ENCODE results near the gene SH3PXD2B.

The SH3PXD2B gene

DNA sequence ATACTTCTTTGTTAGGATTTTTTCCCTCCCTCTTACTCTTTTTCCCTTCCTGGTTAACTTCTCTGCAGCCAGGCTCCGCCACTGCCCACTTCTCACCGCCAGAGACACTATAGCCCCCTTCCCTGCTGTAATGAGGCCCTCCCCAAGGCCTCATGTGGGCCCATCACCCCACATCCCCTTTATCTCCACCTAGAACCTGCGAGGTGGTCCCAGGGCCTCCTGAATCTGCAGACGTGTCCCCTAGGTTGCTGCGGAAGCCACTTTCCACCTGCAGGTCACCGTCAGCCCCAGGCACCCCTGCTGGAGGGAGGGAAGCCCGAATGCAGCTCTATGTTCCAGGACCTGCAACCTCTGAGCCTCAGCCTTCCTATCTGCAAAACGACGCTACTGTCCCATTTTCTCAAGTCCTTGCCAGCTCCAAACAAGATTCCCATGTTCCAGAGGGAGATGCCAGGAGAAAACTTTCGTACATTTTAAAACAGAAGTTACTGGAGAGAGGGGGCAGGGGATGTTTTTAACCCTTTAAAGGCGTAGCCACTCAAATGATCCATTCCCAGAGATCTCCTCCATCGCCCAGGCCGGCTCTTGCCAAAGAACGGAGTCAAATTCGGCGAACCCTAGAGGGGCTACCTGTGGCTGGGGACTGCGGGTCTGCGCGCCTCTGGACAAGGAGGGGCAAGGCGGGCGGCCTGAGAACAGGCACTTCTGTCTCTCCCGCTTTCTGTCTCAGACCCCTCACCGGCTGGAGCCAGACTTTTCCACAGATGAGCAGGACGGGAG, 929 bp downstream of the SH3PXD2B start:
- DNase-seq (ENCODE audit: low spot score) = no peak

GRCh38 chr5:172452398-172453205, 1.7 kb downstream of the SH3PXD2B start:
- DNase-seq (ENCODE audit: low spot score) = no peak

DNA sequence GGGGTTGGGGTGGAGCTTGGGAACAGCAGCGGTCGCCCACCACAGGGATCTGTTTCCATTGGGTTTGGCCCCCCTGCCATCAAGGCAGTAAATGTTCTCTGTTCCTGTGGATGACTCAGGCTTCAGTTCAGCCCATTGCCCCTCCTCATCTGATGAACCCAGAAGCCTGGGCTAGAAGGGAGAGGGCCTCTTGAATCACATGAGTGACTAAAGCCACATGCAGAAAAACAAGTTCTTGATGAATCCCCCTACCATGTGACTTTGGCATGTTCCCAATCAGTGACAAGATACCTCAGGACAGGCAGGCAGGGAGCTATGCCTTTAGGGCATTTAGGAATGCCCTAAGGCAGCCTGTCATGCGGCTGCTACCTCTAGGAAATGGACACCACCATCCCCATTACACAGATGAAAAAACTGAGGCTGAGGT, 2.5 kb downstream of the SH3PXD2B start:
- DNase-seq (ENCODE audit: low spot score) = no peak

DNA sequence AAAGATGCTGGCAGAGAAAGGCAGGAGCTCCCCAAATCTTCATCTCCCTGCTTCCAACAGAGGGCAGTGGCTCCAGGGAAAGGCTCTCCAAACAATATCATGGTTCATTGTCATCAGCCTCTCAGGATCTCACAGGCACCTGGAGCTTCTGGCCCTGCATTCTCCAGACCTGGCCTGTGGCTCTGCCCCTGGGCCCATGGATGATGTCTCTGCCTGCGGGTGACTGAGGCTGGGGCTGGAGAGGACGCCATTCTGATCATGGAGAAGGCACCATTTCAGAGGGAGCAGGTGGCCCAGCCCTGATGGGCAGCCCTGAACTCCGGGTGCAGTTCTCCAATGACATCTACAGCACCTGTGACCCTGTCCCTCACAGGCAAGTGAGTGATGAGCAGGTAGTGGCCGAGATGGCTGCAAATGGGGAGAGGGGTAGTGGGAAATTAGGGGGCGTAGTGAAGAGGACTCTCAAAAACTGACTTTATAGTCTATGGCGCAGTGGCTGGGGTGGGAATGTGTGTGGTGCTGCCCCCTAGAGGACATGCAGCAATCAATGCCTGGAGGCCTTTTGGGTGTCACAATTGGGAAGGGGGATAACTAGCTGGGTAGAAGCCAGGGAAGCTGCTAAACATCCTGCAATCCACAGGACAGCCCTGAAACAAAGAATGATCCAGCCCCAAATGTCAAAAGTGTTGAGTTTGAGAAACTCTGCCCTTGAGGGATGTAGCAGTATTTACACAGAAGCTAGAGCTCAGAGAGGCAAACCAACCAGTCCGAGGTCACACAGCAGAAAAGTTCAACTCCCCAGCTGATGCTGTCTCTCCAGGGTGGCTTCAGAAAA, 3.2 kb downstream of the SH3PXD2B start:
- peak; percentile 29 for DNase-seq (ENCODE audit: low spot score)

DNA sequence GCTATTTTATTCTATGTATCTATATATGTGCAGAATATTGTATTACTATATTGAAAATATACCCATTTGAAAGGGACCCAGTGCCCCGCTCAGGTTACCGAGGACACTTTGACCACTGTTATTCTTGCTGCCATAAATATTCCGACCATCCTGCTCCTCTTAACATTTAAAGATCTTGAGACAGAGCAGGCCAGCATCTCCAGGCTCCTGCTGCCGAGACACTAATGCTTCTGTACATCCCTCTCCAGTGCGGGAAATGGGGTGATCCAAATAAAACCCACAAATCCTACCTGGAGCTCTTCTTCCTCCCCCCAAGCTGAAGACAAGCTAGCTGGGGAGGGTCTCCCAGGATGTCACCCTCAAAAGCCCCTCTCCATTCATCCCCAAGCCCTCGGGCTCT, 3.9 kb downstream of the SH3PXD2B start:
- no peak for DNase-seq (ENCODE audit: low spot score)

GRCh38 chr5:172448999-172449398, 5.3 kb downstream of the SH3PXD2B start:
- no peak for DNase-seq (ENCODE audit: low spot score)

DNA sequence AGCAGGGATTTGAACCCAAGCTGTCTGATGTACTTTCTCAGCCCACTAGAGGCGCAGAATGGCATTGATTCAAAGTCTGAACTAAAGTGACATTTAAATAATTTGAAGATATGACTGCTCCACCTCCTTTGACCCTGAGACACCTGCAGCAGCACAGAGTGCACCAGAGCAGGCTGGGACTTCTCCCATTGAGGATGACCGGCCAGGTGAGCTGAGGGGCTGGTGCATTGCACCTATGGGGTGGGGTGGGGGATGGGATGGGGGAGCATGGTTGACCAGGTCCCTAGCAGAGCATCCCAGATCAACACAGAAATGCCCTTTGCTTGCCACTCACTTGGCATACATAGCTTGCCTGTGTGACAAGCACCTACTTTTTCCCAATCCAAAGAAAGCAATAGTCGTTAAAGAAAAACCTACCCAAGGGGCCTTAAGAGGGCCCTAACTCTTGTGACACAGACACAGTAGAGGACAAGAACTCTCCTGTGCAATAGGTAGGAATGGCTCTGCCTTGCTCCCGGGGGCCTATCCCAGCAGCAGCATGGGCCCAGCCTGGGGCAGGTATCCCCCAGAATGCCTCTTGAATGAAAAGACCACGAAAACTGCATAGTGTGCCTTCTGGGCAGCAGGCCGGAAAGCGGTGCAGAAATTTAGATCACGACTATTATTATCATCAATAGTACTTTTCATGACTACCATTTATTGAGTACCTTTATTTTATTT, 6.5 kb downstream of the SH3PXD2B start:
- DNase-seq (ENCODE audit: low spot score) = no peak

GRCh38 chr5:172446336-172447051, 7.8 kb downstream of the SH3PXD2B start:
- no peak for DNase-seq (ENCODE audit: low spot score)

DNA sequence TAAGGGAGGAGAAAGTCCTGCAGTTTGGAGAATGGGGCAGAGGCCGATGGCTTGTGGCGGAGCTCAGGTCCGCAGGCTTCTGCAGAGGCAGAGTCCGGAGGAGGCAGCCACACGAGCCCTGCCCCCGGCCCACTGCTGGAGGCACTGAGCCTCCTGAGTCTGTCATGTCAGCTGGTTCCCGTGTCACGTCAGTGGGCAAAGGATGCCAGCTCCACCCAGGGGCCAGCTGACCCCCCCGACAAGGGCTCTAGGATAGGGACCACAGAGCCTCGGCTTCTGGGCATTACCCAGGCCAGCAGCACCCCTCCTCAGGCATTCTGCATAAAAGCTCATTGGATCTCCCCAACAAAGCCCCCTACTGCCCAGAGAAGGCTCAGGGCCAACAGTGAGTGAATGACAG, 8.5 kb downstream of the SH3PXD2B start:
- DNase-seq (ENCODE audit: low spot score) = no peak

- DNase-seq (ENCODE audit: low spot score) = no peak
These were observed 9.5 kb downstream of the SH3PXD2B start for GRCh38 chr5:172444626-172445365.

DNA sequence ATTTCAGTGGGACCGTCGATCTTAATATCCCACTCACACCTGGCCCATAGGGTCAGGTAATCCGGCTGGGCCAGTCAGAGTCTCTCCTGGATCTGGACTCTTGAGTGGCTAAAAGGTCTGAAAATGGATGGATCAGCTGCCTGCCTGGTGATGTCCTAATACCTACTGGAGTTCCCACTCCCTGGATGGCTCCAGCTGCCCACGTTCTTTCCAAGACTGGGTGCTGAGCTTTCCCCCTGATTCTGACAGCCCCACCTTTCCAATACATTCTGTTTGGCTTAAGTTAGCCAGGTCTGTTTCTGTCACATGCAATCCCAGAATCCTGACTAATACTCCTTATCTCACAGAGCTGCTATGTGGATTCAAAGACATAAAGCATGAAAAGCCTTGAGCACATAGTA, 10.2 kb downstream of the SH3PXD2B start:
- no peak for DNase-seq (ENCODE audit: low spot score)

DNA sequence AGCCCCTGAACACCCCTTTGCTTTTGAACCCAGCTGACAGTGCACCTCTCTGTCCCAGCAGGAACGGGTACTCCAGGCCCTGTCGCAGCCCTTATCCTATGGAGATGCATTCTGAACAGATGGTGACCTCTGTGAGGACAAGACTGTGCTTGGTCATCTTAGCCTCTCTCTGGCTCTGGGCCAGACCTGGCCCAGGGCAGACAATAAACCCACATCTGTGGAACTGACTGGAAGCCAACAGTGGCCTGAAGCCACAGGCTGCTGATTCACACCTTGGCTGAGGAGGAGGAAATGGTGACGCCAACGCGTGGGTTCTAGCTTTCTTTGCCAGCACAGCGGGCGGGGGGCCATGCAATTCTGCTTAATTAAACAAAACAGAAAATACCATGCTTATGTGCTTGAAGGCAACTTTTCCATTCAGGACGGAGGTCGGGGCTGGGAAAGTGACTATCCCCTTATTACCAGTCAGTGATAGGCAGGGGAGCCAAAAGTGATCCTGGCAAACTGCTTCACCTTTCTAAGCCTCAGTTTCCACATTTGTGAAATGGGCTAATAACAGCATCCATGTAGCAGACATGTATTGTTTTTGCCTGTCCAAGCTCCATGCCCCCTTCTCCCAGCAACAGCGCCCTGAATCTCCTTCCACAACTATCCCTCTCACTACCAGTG, 10.8 kb downstream of the SH3PXD2B start:
- DNase-seq (ENCODE audit: low spot score) = peak; percentile 64

DNA sequence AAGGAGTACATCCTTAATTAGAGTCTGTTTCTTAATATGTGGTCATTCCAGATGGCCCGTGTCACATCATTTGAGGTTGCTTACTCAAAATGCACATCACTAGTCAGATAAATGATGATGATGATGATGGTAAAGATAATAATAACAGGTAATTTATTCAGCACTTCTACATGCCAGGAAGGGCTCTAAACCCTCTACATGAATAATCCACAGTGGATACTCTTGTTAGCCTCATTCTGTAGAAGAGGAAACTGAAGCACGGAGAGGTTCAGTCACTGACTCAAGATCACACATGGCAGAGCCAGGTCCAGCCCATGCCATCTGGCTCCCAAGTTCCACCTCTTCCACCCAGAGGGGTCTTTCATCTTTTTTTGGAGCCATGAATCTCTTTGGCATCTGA, 11.7 kb downstream of the SH3PXD2B start:
- no peak for DNase-seq (ENCODE audit: low spot score)

DNA sequence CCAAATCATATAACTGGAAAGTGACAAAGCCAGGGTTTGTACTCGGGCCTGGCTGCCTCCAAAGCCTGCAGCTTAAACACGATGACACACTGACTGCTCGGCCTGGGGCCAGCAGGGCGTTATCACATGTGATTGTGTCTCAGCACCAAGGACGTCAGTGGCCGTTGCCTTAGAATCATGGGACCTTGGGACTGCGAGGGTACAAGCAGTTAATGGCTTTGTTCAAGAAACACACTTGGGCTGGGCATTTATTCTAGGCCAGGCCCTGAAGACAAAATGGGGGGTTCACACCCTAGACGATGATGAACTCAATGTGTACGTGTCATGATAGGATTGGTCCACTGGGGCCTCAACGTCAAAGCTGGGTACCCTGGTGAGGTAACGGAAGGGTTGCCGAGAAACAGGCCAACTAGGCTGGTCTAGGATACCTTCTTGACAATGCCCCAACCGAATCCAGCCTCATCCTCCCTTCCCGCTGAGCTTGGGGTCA, 13.0 kb downstream of the SH3PXD2B start:
- no peak for DNase-seq (ENCODE audit: low spot score)

DNA sequence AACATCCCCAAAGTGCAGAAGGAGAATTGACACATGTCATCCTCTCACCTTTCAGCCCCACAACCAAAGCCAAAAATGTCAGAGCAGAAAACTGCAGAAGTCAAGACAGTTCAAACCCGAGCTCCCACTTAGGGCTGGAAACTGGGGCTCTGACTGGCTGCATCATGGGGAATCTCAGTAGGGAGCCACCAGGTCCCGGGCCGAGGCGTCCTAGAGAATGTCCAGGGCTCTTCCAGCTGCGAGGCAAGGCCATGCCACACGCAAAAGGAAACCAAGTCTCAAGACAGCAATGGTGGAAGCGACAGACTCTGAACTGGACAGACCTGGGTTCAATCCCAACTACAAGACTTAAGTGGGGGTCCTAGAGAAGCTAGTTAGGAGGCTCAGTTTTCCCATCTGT, 13.8 kb downstream of the SH3PXD2B start:
- no peak for DNase-seq (ENCODE audit: low spot score)

DNA sequence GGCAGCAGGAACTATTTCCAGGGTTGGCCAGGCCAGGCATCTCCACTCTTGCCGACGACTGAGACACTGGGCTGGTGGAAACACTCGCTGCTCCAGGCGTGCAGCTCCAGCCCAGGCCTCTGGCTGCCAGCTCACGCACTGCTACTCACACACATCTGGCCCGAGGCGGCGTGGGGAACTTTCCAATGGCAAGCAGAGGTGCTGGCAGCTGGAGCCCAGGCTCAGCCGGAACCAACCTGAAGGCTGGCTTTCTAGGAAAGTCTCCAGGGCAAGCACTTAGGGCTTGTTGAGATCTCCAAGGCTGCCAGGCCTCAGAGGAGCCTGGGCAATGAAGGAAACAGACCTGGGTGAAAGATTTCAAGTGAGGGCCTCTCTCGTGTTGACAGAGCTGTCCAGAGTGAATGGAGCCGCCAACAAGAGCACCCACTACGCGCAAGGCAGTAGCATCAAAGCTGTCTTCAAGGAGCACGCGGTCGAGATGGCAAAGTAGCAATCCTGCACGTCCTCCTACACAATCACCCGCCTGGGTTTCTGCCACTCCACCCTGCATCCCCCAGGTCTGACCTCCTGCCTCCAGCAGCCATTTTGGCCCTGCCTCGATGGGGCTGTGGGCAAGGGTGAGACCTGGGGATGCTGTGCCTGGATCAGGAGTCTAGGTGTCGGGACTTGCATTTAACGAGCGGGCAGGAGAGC, 14.4 kb downstream of the SH3PXD2B start:
- no peak for DNase-seq (ENCODE audit: low spot score)

DNA sequence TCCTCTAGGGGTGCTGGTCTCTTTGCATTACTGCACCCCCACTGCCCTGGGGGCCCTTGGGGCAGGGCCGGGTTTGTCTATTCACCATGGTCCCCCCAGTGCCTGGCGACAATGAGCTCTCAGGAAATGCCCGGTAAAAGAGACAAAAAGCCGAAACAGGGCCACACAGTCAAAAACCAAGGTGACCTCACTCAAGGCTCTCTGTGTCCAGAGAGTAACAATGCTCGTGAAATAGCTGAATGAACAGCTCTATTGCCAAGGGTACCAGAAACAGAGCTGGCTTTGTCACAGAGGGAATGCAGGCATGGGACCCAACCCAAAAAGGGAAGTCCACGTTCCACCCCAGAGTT, 16.0 kb downstream of the SH3PXD2B start:
- DNase-seq (ENCODE audit: low spot score) = no peak

DNA sequence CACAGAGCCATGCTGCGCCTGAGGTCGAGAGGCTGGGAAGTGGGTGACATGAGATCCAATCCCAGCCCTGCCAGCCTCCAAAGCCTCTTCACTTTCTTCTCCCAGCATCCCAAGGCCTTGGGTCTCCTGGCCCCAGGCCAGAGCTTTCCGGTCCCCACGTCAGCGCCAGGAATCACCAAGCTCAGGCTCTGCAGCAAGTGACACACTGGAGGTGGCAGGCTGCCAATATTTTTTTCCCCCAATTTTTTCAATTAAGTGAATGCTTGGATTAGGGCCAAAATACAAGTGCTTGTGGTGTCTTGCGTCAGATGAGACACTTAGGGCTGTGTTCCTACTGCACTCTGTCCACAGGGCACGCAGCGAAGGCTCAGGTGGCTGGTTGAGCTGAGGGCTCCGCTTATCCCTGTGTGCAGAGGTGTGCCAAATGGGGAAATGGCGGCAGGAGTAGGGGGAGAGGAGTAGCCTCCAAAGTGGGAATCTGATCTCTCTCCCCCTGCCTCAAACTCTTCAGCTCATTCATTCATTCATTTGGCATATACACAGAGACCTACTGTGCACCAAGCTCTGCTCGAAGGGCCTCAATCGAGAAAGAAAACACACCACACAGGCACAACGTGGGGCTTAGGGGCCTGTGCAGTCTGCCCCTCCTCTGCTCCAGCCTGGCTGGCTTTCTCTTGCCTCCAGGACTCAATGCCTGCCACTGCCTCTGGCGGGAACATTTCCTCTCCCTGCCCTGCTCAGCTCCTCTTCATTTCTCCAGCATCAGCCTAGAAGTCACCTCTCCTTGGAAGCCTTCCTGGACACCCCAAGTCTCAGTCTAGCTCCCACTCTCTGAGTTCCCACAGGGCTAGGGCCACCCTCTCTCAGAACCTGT, 16.6 kb downstream of the SH3PXD2B start:
- DNase-seq (ENCODE audit: low spot score) = peak; percentile 59
